ENCODE measurements around the gene LKAAEAR1. TPM values are rescaled to one million over a fixed set of nuclear protein-coding genes. Genes with fewer than 3 reads are reported as not detected.

LKAAEAR1 gene
- total and polyA plus RNA-seq, 2 of the 13 experiments (the other 11 are each of a cell fraction or from before 2014, with no cell fraction given): not detected

DNA sequence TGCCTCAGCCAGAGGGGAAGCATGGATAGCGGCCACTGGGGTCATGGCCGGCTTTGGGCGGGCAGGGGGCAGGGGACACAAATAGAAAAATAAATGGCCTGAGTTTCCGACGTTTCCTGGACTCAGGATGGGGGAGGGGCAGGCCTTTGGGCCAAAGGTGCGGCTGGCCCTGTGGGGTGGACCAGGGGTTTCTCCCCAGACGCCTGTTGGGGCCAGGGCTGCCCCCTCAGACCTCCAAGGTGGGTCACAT, 27.6 kb downstream of the LKAAEAR1 start (continued):
- TF ChIP-seq, protein P1, sequence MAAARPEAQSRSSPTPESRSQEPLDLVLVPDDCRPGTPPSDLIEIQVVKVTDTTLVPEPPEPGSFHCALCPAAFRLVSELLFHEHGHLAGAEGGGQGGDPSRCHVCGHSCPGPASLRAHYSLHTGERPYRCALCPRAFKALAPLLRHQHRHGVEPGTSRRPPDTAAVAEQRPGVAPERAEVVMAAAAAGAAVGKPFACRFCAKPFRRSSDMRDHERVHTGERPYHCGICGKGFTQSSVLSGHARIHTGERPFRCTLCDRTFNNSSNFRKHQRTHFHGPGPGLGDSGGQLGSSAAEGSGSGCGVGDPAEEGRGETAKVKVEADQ (CRISPR knock-in tag; IDR thresholded peaks at IDR 0.05; ENCODE audit: borderline replicate concordance): no peak
- TF ChIP-seq HOXA7 (CRISPR knock-in tag; IDR thresholded peaks at IDR 0.05) (no peak), NFKBIZ (CRISPR knock-in tag; IDR thresholded peaks at IDR 0.05) (no peak), ATF1 (CRISPR knock-in tag; IDR thresholded peaks at IDR 0.05) (no peak), ZBTB21 (CRISPR knock-in tag; IDR thresholded peaks at IDR 0.05) (peak; percentile 3; the same call in 1 of the 2 replicates), RBFOX2 (IDR thresholded peaks at IDR 0.05; ENCODE audit: low read depth, low read length) (no peak), NFIB (CRISPR knock-in tag; IDR thresholded peaks at IDR 0.05; ENCODE audit: borderline replicate concordance) (no peak), HCFC1 (IDR thresholded peaks at IDR 0.05; ENCODE audit: low read depth, low read length) (no peak), ZNF292 (CRISPR knock-in tag; IDR thresholded peaks at IDR 0.05; ENCODE audit: borderline replicate concordance, low read depth) (no peak), ZNF788 (CRISPR knock-in tag; IDR thresholded peaks at IDR 0.05; ENCODE audit: borderline replicate concordance) (no peak; the same call in none of the 2 replicates), SIN3B (IDR thresholded peaks at IDR 0.05; ENCODE audit: low read length) (no peak), ZNF557 (CRISPR knock-in tag; IDR thresholded peaks at IDR 0.05) (no peak), SCMH1 (CRISPR knock-in tag; IDR thresholded peaks at IDR 0.05; ENCODE audit: borderline replicate concordance) (no peak), PCBP2 (optimal IDR thresholded peaks at IDR 0.05; ENCODE audit: low read depth, low read length, poor library complexity, severe bottlenecking) (no peak), TCF12 (IDR thresholded peaks at IDR 0.05) (no peak), TCF12 (CRISPR knock-in tag; IDR thresholded peaks at IDR 0.05) (no peak; the same call in 1 of the 2 replicates), MBD4 (IDR thresholded peaks at IDR 0.05; ENCODE audit: borderline replicate concordance, low read length) (no peak)
- TF ChIP-seq, protein P2, sequence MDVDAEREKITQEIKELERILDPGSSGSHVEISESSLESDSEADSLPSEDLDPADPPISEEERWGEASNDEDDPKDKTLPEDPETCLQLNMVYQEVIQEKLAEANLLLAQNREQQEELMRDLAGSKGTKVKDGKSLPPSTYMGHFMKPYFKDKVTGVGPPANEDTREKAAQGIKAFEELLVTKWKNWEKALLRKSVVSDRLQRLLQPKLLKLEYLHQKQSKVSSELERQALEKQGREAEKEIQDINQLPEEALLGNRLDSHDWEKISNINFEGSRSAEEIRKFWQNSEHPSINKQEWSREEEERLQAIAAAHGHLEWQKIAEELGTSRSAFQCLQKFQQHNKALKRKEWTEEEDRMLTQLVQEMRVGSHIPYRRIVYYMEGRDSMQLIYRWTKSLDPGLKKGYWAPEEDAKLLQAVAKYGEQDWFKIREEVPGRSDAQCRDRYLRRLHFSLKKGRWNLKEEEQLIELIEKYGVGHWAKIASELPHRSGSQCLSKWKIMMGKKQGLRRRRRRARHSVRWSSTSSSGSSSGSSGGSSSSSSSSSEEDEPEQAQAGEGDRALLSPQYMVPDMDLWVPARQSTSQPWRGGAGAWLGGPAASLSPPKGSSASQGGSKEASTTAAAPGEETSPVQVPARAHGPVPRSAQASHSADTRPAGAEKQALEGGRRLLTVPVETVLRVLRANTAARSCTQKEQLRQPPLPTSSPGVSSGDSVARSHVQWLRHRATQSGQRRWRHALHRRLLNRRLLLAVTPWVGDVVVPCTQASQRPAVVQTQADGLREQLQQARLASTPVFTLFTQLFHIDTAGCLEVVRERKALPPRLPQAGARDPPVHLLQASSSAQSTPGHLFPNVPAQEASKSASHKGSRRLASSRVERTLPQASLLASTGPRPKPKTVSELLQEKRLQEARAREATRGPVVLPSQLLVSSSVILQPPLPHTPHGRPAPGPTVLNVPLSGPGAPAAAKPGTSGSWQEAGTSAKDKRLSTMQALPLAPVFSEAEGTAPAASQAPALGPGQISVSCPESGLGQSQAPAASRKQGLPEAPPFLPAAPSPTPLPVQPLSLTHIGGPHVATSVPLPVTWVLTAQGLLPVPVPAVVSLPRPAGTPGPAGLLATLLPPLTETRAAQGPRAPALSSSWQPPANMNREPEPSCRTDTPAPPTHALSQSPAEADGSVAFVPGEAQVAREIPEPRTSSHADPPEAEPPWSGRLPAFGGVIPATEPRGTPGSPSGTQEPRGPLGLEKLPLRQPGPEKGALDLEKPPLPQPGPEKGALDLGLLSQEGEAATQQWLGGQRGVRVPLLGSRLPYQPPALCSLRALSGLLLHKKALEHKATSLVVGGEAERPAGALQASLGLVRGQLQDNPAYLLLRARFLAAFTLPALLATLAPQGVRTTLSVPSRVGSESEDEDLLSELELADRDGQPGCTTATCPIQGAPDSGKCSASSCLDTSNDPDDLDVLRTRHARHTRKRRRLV (CRISPR knock-in tag; IDR thresholded peaks at IDR 0.05): no peak
- TF ChIP-seq, protein P3, sequence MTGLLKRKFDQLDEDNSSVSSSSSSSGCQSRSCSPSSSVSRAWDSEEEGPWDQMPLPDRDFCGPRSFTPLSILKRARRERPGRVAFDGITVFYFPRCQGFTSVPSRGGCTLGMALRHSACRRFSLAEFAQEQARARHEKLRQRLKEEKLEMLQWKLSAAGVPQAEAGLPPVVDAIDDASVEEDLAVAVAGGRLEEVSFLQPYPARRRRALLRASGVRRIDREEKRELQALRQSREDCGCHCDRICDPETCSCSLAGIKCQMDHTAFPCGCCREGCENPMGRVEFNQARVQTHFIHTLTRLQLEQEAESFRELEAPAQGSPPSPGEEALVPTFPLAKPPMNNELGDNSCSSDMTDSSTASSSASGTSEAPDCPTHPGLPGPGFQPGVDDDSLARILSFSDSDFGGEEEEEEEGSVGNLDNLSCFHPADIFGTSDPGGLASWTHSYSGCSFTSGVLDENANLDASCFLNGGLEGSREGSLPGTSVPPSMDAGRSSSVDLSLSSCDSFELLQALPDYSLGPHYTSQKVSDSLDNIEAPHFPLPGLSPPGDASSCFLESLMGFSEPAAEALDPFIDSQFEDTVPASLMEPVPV (CRISPR knock-in tag; IDR thresholded peaks at IDR 0.05): no peak; the same call in 1 of the 2 replicates
- TF ChIP-seq, protein P4, sequence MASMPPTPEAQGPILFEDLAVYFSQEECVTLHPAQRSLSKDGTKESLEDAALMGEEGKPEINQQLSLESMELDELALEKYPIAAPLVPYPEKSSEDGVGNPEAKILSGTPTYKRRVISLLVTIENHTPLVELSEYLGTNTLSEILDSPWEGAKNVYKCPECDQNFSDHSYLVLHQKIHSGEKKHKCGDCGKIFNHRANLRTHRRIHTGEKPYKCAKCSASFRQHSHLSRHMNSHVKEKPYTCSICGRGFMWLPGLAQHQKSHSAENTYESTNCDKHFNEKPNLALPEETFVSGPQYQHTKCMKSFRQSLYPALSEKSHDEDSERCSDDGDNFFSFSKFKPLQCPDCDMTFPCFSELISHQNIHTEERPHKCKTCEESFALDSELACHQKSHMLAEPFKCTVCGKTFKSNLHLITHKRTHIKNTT (CRISPR knock-in tag; IDR thresholded peaks at IDR 0.05): no peak
- TF ChIP-seq, protein P5, sequence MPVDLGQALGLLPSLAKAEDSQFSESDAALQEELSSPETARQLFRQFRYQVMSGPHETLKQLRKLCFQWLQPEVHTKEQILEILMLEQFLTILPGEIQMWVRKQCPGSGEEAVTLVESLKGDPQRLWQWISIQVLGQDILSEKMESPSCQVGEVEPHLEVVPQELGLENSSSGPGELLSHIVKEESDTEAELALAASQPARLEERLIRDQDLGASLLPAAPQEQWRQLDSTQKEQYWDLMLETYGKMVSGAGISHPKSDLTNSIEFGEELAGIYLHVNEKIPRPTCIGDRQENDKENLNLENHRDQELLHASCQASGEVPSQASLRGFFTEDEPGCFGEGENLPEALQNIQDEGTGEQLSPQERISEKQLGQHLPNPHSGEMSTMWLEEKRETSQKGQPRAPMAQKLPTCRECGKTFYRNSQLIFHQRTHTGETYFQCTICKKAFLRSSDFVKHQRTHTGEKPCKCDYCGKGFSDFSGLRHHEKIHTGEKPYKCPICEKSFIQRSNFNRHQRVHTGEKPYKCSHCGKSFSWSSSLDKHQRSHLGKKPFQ (CRISPR knock-in tag; IDR thresholded peaks at IDR 0.05; ENCODE audit: insufficient replicate concordance): peak; percentile 96

All from HepG2 (cell line).